ENCODE measurements around the gene MRPL50. TPM values are rescaled to one million over a fixed set of nuclear protein-coding genes. Genes with fewer than 3 reads are reported as not detected.

Gene MRPL50
- total RNA-seq, 1 experiment from 2014 or later = 11.3 TPM

GRCh38 chr9:101359679-101360078 lies 38.7 kb downstream of the MRPL50 start:
- no peaks in the 10 kb centered on the region for H3K27me3 ChIP-seq (replicated peaks)
- peaks cover 3% of the 10 kb centered on the region for H3K4me1 ChIP-seq (replicated peaks)
- no peaks in the 10 kb centered on the region for H3K36me3 ChIP-seq
- H3K9me3 ChIP-seq (replicated peaks) = no peaks in the 10 kb centered on the region
- no peak overlapping the region for H3K4me3 ChIP-seq
- H3K27ac ChIP-seq = no peak overlapping the region
- no peak for DNase-seq (ENCODE audit: low read depth in 1 of 2, low spot score in 2 of 2)

GRCh38 chr9:101356619-101357018 lies 41.8 kb downstream of the MRPL50 start:
- Histone ChIP-seq H3K36me3 (no peaks in the 10 kb centered on the region), H3K27ac (no peak overlapping the region), H3K4me3 (no peak overlapping the region), H3K9me3 (replicated peaks) (no peaks in the 10 kb centered on the region), H3K4me1 (replicated peaks) (no peaks in the 10 kb centered on the region), H3K27me3 (replicated peaks) (no peaks in the 10 kb centered on the region)
- no peak for DNase-seq (ENCODE audit: low read depth in 1 of 2, low spot score in 2 of 2)

- no peaks in the 10 kb centered on the region for H3K4me1 ChIP-seq (replicated peaks)
These were observed 43.4 kb downstream of the MRPL50 start for GRCh38 chr9:101354765-101355708.

GRCh38 chr9:101354143-101354764 lies 44.2 kb downstream of the MRPL50 start:
- Histone ChIP-seq H3K36me3 (no peaks in the 10 kb centered on the region), H3K9me3 (replicated peaks) (no peaks in the 10 kb centered on the region), H3K27ac (no peak overlapping the region), H3K27me3 (replicated peaks) (no peaks in the 10 kb centered on the region), H3K4me1 (replicated peaks) (no peaks in the 10 kb centered on the region), H3K4me3 (no peak overlapping the region)
- no peak for DNase-seq (ENCODE audit: low read depth in 1 of 2, low spot score in 2 of 2)

More at GRCh38 chr9:101354765-101355708, 43.4 kb downstream of the MRPL50 start:
- Histone ChIP-seq H3K27me3 (replicated peaks) (no peaks in the 10 kb centered on the region), H3K4me3 (no peak overlapping the region), H3K27ac (no peak overlapping the region), H3K9me3 (replicated peaks) (no peaks in the 10 kb centered on the region), H3K36me3 (no peaks in the 10 kb centered on the region)
- DNase-seq (ENCODE audit: low read depth in 1 of 2, low spot score in 2 of 2) = no peak

GRCh38 chr9:101353683-101354082 lies 44.7 kb downstream of the MRPL50 start:
- Histone ChIP-seq H3K27me3 (replicated peaks) (no peaks in the 10 kb centered on the region), H3K36me3 (no peaks in the 10 kb centered on the region), H3K4me1 (replicated peaks) (no peaks in the 10 kb centered on the region), H3K27ac (no peak overlapping the region), H3K9me3 (replicated peaks) (no peaks in the 10 kb centered on the region), H3K4me3 (no peak overlapping the region)
- DNase-seq (ENCODE audit: low read depth in 1 of 2, low spot score in 2 of 2) = no peak

- H3K9me3 ChIP-seq (replicated peaks) = no peaks in the 10 kb centered on the region
- H3K36me3 ChIP-seq = no peaks in the 10 kb centered on the region
- DNase-seq (ENCODE audit: low read depth in 1 of 2, low spot score in 2 of 2) = no peak
- H3K4me3 ChIP-seq = no peak overlapping the region
- no peaks in the 10 kb centered on the region for H3K4me1 ChIP-seq (replicated peaks)
- no peak overlapping the region for H3K27ac ChIP-seq
- no peaks in the 10 kb centered on the region for H3K27me3 ChIP-seq (replicated peaks)
These were observed 45.4 kb downstream of the MRPL50 start for GRCh38 chr9:101352892-101353463.

GRCh38 chr9:101350285-101350684 lies 48.1 kb downstream of the MRPL50 start:
- H3K36me3 ChIP-seq = no peaks in the 10 kb centered on the region
- DNase-seq (ENCODE audit: low read depth in 1 of 2, low spot score in 2 of 2) = no peak

GRCh38 chr9:101342595-101342994 lies 55.8 kb downstream of the MRPL50 start:
- no peaks in the 10 kb centered on the region for H3K36me3 ChIP-seq
- no peak for DNase-seq (ENCODE audit: low read depth in 1 of 2, low spot score in 2 of 2)
- H3K27me3 ChIP-seq (replicated peaks) = no peaks in the 10 kb centered on the region
- H3K4me1 ChIP-seq (replicated peaks) = no peaks in the 10 kb centered on the region
- no peak overlapping the region for H3K4me3 ChIP-seq
- no peak overlapping the region for H3K27ac ChIP-seq
- H3K9me3 ChIP-seq (replicated peaks) = no peaks in the 10 kb centered on the region

More at GRCh38 chr9:101350285-101350684, 48.1 kb downstream of the MRPL50 start:
- H3K27ac ChIP-seq = no peak overlapping the region
- H3K9me3 ChIP-seq (replicated peaks) = no peaks in the 10 kb centered on the region
- H3K4me1 ChIP-seq (replicated peaks) = no peaks in the 10 kb centered on the region
- no peaks in the 10 kb centered on the region for H3K27me3 ChIP-seq (replicated peaks)
- no peak overlapping the region for H3K4me3 ChIP-seq

- Histone ChIP-seq H3K27me3 (replicated peaks) (no peaks in the 10 kb centered on the region; the same call in 1 of the 2 replicates), H3K4me3 (no peak overlapping the region), H3K9me3 (replicated peaks) (no peaks in the 10 kb centered on the region), H3K4me1 (replicated peaks) (no peaks in the 10 kb centered on the region), H3K27ac (no peak overlapping the region), H3K36me3 (no peaks in the 10 kb centered on the region)
- no peak for DNase-seq (ENCODE audit: low read depth in 1 of 2, low spot score in 2 of 2)
These were observed 56.5 kb downstream of the MRPL50 start for GRCh38 chr9:101341958-101342357.

Other genes with a start within 250 kb of the MRPL50 start
- not detected in 2 replicates for gene BAAT, start 13.6 kb downstream of the MRPL50 start, total RNA-seq (2014; rRNA removed; shearing (Covaris generic))
- gene ZNF189, start 233 bp upstream of the MRPL50 start, total RNA-seq (2014; rRNA removed; shearing (Covaris generic)) = 13.3 and 13.5 TPM in 2 replicates
- not detected in 2 replicates for gene ALDOB, start 37.2 kb upstream of the MRPL50 start, total RNA-seq (2014; rRNA removed; shearing (Covaris generic))
- 31.7 and 37.1 TPM in 2 replicates for gene RNF20, start 135.2 kb upstream of the MRPL50 start, total RNA-seq (2014; rRNA removed; shearing (Covaris generic))
- gene PPP3R2, start 196.4 kb upstream of the MRPL50 start, total RNA-seq (2014; rRNA removed; shearing (Covaris generic)) = not detected in 2 replicates